GM12878 (cell line): ENCODE results near the gene SYNJ2. TPM values are rescaled to one million over a fixed set of nuclear protein-coding genes. Genes with fewer than 3 reads are reported as not detected.

Experiments used
- ATAC-seq: fragments of 200-7000 bp; cut with Tn5 transposase; 3 replicates; pipeline ENCODE4 v1.9.1; 2020; ENCODE audit warnings: mild to moderate bottlenecking, moderate library complexity
- BruUV-seq: library from RNA; stranded (reverse); fragments of 400-500 nt; replicated peaks from 2 replicates; lab custom pipeline; 2021; lab: Mats Ljungman, UMichigan
- CTCF ChIA-PET: fragments of 300-600 bp; sonication (Branson Sonifier 250); formaldehyde crosslinking; extraction: SDS; loops from one replicate; lab custom pipeline; 2021; ENCODE audit warnings: inconsistent platforms; lab: Yijun Ruan, JAX
- POLR2A ChIA-PET: fragments of 350-600 bp; formaldehyde crosslinking; extraction: SDS; loops from one replicate; lab custom pipeline; 2021; ENCODE audit warnings: inconsistent platforms; lab: Charles Lee
- RAD21 ChIA-PET: fragments of 300-600 bp; sonication (Branson Sonifier 250); formaldehyde crosslinking; loops from one replicate; lab custom pipeline; 2023; ENCODE audit warnings: antibody characterized with exemption; ENCODE audit not compliant: unreplicated experiment; lab: Charles Lee
- SMC1A ChIA-PET: fragments of 300-600 bp; sonication (Branson Sonifier 250); formaldehyde crosslinking; loops from one replicate; lab custom pipeline; 2023; ENCODE audit not compliant: unreplicated experiment, uncharacterized antibody; lab: Charles Lee
- DNase-seq: peaks from one replicate; pipeline ENCODE4 v3.0.0-alpha.2; 2011; ENCODE audit warnings: low read depth, low spot score
- FAIRE-seq: peaks from 3 replicates; lab custom pipeline; 2011; peaks lifted over from hg19 to GRCh38; lab: Jason Lieb, UNC
- H2AFZ ChIP-seq: 2 replicates; pipeline ENCODE4 v1.6.0; 2011; ENCODE audit warnings: low read depth, low read length, control low read depth; ENCODE audit not compliant: control insufficient read depth
- H3K27ac ChIP-seq: 2 replicates; pipeline ENCODE4 v1.5.1; 2011; ENCODE audit warnings: control low read depth; ENCODE audit not compliant: control insufficient read depth, insufficient read depth
- H3K27me3 ChIP-seq, 2 experiments: replicated peaks in 1 of 2; 2 replicates each; pipeline versions ENCODE4 v1.6.0 to v1.6.1; 2011; ENCODE audit warnings: low read length in 1 of 2; ENCODE audit not compliant: control insufficient read depth in 2 of 2, insufficient read depth in 2 of 2
- H3K36me3 ChIP-seq, 2 experiments: 2 replicates each; pipeline ENCODE4 v1.5.1; 2011; ENCODE audit warnings: low read length in 1 of 2; ENCODE audit not compliant: control insufficient read depth in 2 of 2, insufficient read depth in 2 of 2
- H3K4me1 ChIP-seq: 2 replicates; pipeline ENCODE4 v1.6.1; 2011; ENCODE audit warnings: mild to moderate bottlenecking, low read length, moderate library complexity, mixed read lengths; ENCODE audit not compliant: control insufficient read depth, insufficient read depth
- H3K4me2 ChIP-seq: 2 replicates; pipeline ENCODE4 v1.6.0; 2011; ENCODE audit warnings: control low read depth; ENCODE audit not compliant: control insufficient read depth, insufficient read depth
- H3K4me3 ChIP-seq: fragments of 200-600 bp; sonication (generic); 2 replicates; pipeline ENCODE4 v1.5.1; 2016
- H3K79me2 ChIP-seq: 2 replicates; pipeline ENCODE4 v1.6.0; 2011; ENCODE audit warnings: low read length; ENCODE audit not compliant: control insufficient read depth, insufficient read depth
- H3K9ac ChIP-seq: 2 replicates; pipeline ENCODE4 v1.8.0; 2011; ENCODE audit warnings: low read length, control low read depth, mixed read lengths; ENCODE audit not compliant: control insufficient read depth, insufficient read depth
- H3K9me3 ChIP-seq: replicated peaks from 3 replicates; pipeline ENCODE4 v1.5.1; 2011; ENCODE audit warnings: mild to moderate bottlenecking, low read length; ENCODE audit not compliant: control insufficient read depth, insufficient read depth
- H4K20me1 ChIP-seq: 2 replicates; pipeline ENCODE4 v1.6.0; 2011; ENCODE audit not compliant: control insufficient read depth, insufficient read depth
- ASH2L ChIP-seq: fragments of 300-600, 200-600 bp; sonication (generic); IDR thresholded peaks from 2 replicates; pipeline ENCODE4 v1.6.1; 2017; ENCODE audit warnings: low read depth, mild to moderate bottlenecking, borderline replicate concordance
- BACH1 ChIP-seq: fragments of 450-650 bp; IDR thresholded peaks from 2 replicates; pipeline ENCODE4 v1.6.1; 2017; ENCODE audit warnings: mild to moderate bottlenecking, borderline replicate concordance
- DPF2 ChIP-seq: fragments of 450-650 bp; IDR thresholded peaks from 2 replicates; pipeline ENCODE4 v1.6.1; 2017; ENCODE audit warnings: mild to moderate bottlenecking
- GABPA ChIP-seq: IDR thresholded peaks from 2 replicates; pipeline ENCODE4 v1.6.1; 2014; ENCODE audit warnings: antibody characterized with exemption, low read depth, mild to moderate bottlenecking, inconsistent platforms
- MTA2 ChIP-seq: fragments of 450-650 bp; IDR thresholded peaks from 2 replicates; pipeline ENCODE4 v1.6.1; 2016; ENCODE audit warnings: low read depth, mild to moderate bottlenecking, moderate library complexity
- NFIC ChIP-seq: IDR thresholded peaks from 2 replicates; pipeline ENCODE4 v1.6.1; 2012; ENCODE audit warnings: low read depth, mild to moderate bottlenecking, inconsistent platforms, low read length, moderate library complexity
- NR2F1 ChIP-seq: fragments of 450-650 bp; conservative IDR thresholded peaks from 2 replicates; pipeline ENCODE4 v1.6.1; 2017; ENCODE audit warnings: mild to moderate bottlenecking
- POLR2AphosphoS2 ChIP-seq: IDR thresholded peaks from 2 replicates; pipeline ENCODE4 v1.6.1; 2011; ENCODE audit warnings: low read depth, mild to moderate bottlenecking, low read length, improper control_type of control experiment, moderate library complexity
- RB1 ChIP-seq: fragments of 450-650 bp; formaldehyde crosslinking; IDR thresholded peaks from 2 replicates; pipeline ENCODE4 v1.6.1; 2017; ENCODE audit warnings: mild to moderate bottlenecking, borderline replicate concordance
- SIX5 ChIP-seq: IDR thresholded peaks from 2 replicates; pipeline ENCODE4 v1.6.1; 2011; ENCODE audit warnings: mild to moderate bottlenecking, low read depth, low read length, moderate library complexity; ENCODE audit not compliant: severe bottlenecking
- SP1 ChIP-seq: IDR thresholded peaks from one replicate; pipeline ENCODE4 v1.6.1; 2011; ENCODE audit warnings: low read depth, low read length
- ZNF274 ChIP-seq: IDR thresholded peaks from one replicate; pipeline ENCODE4 v1.8.0; 2011; ENCODE audit not compliant: insufficient read length, insufficient read depth
- WGBS: methylation state at CpG from one replicate; pipeline ENCODE4 v1.1.6; 2016; ENCODE audit warnings: low lambda C conversion rate; ENCODE audit not compliant: insufficient replicate concordance, insufficient coverage; ENCODE audit errors: missing lambda C conversion rate; 5-methylcytosine and 5-hydroxymethylcytosine counted together
- in situ Hi-C: fragments of 300-500 bp; cut with MboI; formaldehyde crosslinking; loops from 9 replicates; pipeline ENCODE4 v1.14.3; 2018; ENCODE audit warnings: mixed read lengths
- intact Hi-C: fragments of 100-400 bp; cut with micrococcal nuclease; formaldehyde crosslinking; loops from one replicate; pipeline ENCODE4 v1.14.2; 2022; ENCODE audit not compliant: unreplicated experiment
- polyA plus RNA-seq, 11 experiments: library from polyadenylated mRNA; depleted of rRNA in 4 of 11; unstranded in 6 of 11; stranded (reverse) in 5 of 11; fragments of >200 nt; fragmentation: Nextera tagmentation in 4 of 11; fragmentation: Illumina TruSeq in 1 of 11; extraction: Ambion mirVana in 4 of 11; extraction: Trizol in 1 of 11; gene quantifications; 1 replicate in 1 of 11; 2 replicates in 10 of 11; pipeline versions ENCODE4 v1.2.1 to v1.2.3, GENCODE V29; 2011 to 2016; ENCODE audit warnings: inconsistent platforms in 2 of 11, missing spikeins in 2 of 11, low read depth in 1 of 11
- total RNA-seq, 4 experiments: library from RNA; depleted of rRNA in 3 of 4; stranded (reverse); fragments of >200 nt in 3 of 4; fragmentation: Illumina TruSeq in 1 of 4; extraction: Trizol in 1 of 4; gene quantifications; 2 replicates each; pipeline versions ENCODE4 v1.2.1 to v1.2.3, GENCODE V29; 2013 to 2021
- TF ChIP-seq, protein P1 (sequence below): fragments of 450-650 bp; IDR thresholded peaks from 2 replicates; pipeline ENCODE4 v1.6.1; 2017; ENCODE audit warnings: mild to moderate bottlenecking, moderate library complexity
- TF ChIP-seq, protein P2 (sequence below): IDR thresholded peaks from 2 replicates; pipeline ENCODE4 v1.6.1; 2012; ENCODE audit warnings: low read depth, low read length, improper control_type of control experiment
- TF ChIP-seq, protein P3 (sequence below): IDR thresholded peaks from 2 replicates; pipeline ENCODE4 v1.6.1; 2012; ENCODE audit warnings: low read length, inconsistent platforms
- TF ChIP-seq, protein P4 (sequence below): IDR thresholded peaks from 2 replicates; pipeline ENCODE4 v1.6.1; 2012; ENCODE audit warnings: low read depth, low read length, improper control_type of control experiment
- TF ChIP-seq, protein P5 (sequence below): fragments of 450-650 bp; IDR thresholded peaks from 2 replicates; pipeline ENCODE4 v1.6.1; 2014; ENCODE audit warnings: mild to moderate bottlenecking

The SYNJ2 gene
- total and polyA plus RNA-seq, 10 of the 15 experiments (the other 5 are each of a cell fraction or from before 2014, with no cell fraction given) = 0.11 to 1.8 (median 0.57) TPM

DNA sequence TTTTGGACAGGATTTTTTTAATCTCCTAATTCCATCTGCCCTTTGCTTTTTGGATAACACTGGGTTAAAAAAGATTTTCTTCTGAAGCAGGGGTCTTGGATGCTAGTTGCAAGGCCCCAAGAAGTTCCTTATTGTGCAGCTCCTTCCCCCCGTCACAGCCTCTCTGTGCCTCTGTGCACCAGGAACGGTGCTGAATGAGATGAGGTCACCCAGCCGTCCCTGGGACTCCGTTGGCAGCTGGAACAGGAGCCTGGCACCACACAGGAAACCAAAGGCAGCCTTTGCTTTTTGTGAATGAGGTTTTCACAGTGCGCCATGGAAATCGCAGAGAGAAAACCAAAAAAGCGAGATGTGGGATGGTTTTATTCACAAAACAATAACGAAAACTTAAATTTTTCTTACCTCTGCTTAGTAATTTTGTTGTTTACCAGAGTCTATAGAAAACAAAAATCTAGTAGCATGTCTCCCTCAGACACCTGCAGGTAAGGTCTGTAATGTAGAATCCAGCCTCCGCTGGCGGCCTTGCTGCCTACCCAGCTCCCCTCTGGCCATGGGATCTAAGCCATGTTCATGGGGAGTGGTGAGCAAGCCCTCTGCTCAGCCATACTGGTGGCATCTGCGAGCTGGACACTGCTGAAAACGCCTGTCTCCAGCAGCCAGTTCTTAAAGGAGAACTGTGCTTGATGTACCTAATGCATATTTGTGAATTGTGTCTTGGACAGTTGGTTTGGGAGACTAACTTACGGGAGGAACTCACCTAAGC is 40.4 kb upstream of the SYNJ2 start:
- in situ Hi-C loops = no loop called here
- no peak for TF ChIP-seq BACH1
- no peak for TF ChIP-seq ASH2L
- no peak for TF ChIP-seq NFIC
- TF ChIP-seq, protein P1, sequence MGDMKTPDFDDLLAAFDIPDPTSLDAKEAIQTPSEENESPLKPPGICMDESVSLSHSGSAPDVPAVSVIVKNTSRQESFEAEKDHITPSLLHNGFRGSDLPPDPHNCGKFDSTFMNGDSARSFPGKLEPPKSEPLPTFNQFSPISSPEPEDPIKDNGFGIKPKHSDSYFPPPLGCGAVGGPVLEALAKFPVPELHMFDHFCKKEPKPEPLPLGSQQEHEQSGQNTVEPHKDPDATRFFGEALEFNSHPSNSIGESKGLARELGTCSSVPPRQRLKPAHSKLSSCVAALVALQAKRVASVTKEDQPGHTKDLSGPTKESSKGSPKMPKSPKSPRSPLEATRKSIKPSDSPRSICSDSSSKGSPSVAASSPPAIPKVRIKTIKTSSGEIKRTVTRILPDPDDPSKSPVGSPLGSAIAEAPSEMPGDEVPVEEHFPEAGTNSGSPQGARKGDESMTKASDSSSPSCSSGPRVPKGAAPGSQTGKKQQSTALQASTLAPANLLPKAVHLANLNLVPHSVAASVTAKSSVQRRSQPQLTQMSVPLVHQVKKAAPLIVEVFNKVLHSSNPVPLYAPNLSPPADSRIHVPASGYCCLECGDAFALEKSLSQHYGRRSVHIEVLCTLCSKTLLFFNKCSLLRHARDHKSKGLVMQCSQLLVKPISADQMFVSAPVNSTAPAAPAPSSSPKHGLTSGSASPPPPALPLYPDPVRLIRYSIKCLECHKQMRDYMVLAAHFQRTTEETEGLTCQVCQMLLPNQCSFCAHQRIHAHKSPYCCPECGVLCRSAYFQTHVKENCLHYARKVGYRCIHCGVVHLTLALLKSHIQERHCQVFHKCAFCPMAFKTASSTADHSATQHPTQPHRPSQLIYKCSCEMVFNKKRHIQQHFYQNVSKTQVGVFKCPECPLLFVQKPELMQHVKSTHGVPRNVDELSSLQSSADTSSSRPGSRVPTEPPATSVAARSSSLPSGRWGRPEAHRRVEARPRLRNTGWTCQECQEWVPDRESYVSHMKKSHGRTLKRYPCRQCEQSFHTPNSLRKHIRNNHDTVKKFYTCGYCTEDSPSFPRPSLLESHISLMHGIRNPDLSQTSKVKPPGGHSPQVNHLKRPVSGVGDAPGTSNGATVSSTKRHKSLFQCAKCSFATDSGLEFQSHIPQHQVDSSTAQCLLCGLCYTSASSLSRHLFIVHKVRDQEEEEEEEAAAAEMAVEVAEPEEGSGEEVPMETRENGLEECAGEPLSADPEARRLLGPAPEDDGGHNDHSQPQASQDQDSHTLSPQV = no peak
- TF ChIP-seq, protein P2, sequence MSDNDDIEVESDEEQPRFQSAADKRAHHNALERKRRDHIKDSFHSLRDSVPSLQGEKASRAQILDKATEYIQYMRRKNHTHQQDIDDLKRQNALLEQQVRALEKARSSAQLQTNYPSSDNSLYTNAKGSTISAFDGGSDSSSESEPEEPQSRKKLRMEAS = no peak
- TF ChIP-seq, protein P3, sequence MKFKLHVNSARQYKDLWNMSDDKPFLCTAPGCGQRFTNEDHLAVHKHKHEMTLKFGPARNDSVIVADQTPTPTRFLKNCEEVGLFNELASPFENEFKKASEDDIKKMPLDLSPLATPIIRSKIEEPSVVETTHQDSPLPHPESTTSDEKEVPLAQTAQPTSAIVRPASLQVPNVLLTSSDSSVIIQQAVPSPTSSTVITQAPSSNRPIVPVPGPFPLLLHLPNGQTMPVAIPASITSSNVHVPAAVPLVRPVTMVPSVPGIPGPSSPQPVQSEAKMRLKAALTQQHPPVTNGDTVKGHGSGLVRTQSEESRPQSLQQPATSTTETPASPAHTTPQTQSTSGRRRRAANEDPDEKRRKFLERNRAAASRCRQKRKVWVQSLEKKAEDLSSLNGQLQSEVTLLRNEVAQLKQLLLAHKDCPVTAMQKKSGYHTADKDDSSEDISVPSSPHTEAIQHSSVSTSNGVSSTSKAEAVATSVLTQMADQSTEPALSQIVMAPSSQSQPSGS = no peak
- no peak for TF ChIP-seq MTA2
- no peak for TF ChIP-seq SIX5
- TF ChIP-seq, protein P4, sequence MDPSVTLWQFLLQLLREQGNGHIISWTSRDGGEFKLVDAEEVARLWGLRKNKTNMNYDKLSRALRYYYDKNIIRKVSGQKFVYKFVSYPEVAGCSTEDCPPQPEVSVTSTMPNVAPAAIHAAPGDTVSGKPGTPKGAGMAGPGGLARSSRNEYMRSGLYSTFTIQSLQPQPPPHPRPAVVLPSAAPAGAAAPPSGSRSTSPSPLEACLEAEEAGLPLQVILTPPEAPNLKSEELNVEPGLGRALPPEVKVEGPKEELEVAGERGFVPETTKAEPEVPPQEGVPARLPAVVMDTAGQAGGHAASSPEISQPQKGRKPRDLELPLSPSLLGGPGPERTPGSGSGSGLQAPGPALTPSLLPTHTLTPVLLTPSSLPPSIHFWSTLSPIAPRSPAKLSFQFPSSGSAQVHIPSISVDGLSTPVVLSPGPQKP = no peak
- TF ChIP-seq RB1 = no peak
- no peak for TF ChIP-seq GABPA
- TF ChIP-seq POLR2AphosphoS2 = no peak
- TF ChIP-seq ZNF274 = no peak
- TF ChIP-seq NR2F1 = no peak
- TF ChIP-seq, protein P5, sequence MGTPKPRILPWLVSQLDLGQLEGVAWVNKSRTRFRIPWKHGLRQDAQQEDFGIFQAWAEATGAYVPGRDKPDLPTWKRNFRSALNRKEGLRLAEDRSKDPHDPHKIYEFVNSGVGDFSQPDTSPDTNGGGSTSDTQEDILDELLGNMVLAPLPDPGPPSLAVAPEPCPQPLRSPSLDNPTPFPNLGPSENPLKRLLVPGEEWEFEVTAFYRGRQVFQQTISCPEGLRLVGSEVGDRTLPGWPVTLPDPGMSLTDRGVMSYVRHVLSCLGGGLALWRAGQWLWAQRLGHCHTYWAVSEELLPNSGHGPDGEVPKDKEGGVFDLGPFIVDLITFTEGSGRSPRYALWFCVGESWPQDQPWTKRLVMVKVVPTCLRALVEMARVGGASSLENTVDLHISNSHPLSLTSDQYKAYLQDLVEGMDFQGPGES = no peak
- TF ChIP-seq DPF2 = no peak
- TF ChIP-seq SP1 = no peak

More for the DNA sequence above, 40.4 kb upstream of the SYNJ2 start:
- H3K36me3 ChIP-seq = no peaks in the 10 kb centered on the region
- no peak for DNase-seq
- RAD21 ChIA-PET = interaction anchor here (1.1 kb wide), 1 partner anchor 186 kb away, joined by 3 read pairs; no protein-coding TSS in a partner anchor
- no TSS peak for BruUV-seq
- H3K79me2 ChIP-seq = no peaks in the 10 kb centered on the region
- H3K4me1 ChIP-seq = no peaks in the 10 kb centered on the region
- no peak overlapping the region for H3K9ac ChIP-seq
- POLR2A ChIA-PET = no interaction called here
- CTCF ChIA-PET = no interaction called here
- SMC1A ChIA-PET = no interaction called here
- no peak overlapping the region for H3K27ac ChIP-seq
- intact Hi-C loops = no loop called here
- no peak for ATAC-seq
- H3K27me3 ChIP-seq = no peaks in the 10 kb centered on the region; a peak in 2 of 4 replicates
- H3K4me2 ChIP-seq = no peak overlapping the region
- H3K9me3 ChIP-seq = no peaks in the 10 kb centered on the region
- H3K4me3 ChIP-seq = no peak overlapping the region
- WGBS = 93% methylated on average over 13 of the region's 13 CpGs
- FAIRE-seq = no peak
- H4K20me1 ChIP-seq = no peaks in the 10 kb centered on the region
- no peak overlapping the region for H2AFZ ChIP-seq
